Hypothalamus (tissue), 51 donors: ENCODE data around the gene ACSL4.

Experiments
- DNase-seq, 51 donors: peaks; one replicate each; lab custom pipeline; 2025; lab: John Stamatoyannopoulos, UW

ACSL4 gene

DNA sequence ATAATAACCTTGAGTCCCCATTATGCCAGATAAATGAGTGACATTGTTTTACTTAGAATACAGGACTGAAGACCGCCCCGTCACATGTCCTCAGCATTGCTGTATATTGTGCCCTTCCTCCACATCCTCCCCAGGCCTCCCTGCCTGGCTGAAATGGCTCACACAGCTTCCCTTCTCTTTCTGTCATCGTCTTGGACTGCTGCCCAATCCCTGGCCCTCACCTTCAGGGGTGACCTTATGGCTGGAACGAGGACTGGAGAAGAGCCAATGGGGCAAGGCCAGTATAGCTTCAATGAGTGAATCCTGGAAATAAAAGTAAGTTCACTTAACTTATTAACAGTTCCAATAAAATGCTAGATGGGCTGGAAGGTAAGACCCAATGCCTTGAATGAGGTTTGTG lies 110.8 kb downstream of the ACSL4 start:
- peak in 1 of 51 donors; percentile 0 for DNase-seq

DNA sequence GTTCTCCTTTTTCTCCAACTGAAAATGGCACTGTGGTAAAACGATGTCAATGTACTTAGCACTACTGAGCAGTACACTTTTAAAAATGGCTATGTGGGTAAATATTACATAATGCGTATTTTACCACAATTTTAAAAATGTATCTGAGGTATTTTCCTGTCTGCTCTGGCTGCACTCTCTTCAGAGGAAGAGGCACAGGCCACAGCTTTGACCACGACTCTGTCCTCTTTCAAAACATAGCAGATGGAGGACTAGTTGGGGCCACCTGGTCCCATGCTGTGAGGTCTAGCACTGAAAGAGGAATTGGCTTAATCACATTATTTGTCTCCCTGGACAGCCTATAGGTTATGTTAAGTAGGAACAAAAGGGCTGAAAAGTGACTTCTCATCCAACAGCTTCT lies 113.3 kb downstream of the ACSL4 start:
- no peak for DNase-seq

GRCh38 chrX:109614951-109615350 lies 118.1 kb downstream of the ACSL4 start:
- DNase-seq, result no peak

DNA sequence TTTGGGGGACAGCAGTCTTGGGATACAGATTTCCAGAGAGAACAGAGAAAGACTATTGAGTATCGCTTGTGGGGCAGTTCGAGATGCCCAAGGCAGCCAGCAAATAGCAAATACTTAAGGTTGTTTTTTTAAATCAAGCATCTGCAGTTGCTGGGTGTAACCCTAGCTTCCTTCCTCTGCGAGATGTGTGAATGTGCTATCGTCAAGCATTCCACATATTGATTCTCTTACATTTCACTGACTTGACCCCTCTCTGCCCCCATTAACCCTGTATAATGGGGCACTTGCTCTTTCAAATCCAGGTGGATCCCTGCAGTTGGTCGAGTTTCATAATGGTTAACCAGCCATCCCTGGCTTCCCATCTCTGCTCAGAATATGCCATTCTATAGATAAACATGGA lies 131.6 kb downstream of the ACSL4 start:
- DNase-seq, result no peak

GRCh38 chrX:109600237-109600651 lies 132.8 kb downstream of the ACSL4 start:
- peak in 23 of 51 donors; percentile 0 to 23 (median 3) for DNase-seq

DNA sequence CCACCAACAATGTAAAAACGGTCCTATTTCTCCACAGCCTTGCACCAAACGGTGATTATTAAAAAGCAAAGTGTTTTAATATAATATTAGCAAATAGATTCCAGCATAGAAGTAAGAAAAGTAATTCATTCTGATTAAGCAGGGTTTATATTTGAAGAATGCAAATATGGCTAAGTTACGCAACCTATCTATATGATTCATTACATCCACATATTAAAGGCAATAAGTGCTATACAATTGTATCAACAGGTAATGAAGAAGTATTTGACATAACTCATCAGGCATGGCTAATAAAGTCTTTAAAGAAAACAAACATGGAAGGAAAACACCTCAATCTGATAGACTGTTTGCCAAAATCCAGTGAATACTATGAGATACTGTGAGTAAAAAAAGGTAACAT lies 137.0 kb downstream of the ACSL4 start:
- DNase-seq, result no peak
